ENCODE measurements around the gene TNS3.
A peak's percentile ranks its signal among the peaks of the same experiment; 100 is the strongest.

The TNS3 gene

GRCh38 chr7:47485640-47486435 is 96.1 kb downstream of the TNS3 start:
- no peak for DNase-seq (ENCODE audit: low spot score)

DNA sequence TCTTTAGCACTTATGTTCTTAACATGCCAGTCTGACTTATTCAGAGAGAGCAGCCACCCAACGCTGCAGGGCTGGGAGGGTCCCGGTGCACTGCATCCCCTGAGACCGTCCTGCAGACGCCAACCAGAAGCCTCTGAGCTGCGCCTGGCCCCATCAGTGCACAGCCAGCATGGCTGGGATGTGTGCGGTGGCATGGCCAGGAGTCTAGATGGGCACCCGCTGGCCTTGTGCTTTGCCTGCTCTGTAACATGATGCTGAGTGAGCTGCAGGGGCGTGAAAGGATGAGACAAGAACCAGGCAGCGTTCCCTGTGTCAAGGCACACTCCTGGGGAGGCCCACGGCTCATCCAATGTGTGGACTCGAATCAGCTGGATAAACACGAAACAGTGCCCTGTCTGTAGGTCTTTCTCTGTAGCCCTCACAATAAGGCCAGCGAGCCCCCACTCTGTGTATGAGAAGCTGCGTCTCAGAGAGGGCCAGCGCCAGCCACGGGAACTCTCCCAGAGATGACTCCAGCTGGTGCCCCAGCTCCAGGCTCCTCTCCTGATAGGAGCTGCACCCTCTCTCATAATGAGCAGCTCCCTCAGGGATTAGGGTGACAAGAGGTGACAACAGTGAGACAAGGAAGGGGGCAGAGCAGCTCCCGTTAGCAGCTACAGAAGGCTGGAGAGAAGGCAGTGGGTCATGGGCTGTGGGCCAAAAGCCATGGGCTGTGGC is 96.8 kb downstream of the TNS3 start:
- no peak for DNase-seq (ENCODE audit: low spot score)

DNA sequence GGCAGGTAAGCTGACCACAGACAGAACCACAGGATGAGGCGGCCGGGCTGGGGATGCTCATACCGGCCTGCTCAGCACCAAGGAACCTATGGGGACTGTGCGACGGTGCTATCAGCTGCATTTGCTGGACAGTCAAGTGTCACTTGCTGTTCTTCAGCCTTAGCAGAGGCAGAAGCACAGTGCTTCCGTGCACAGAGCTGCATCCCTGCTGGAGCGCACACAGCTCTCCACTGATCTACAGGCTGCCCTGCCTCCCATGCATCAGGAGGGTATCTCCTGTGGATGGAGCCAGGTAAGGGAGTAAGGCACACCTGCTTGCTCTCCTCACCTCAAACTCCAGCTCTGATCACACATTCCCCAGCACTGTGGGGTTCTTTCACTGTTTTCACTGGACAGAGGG is 97.5 kb downstream of the TNS3 start:
- DNase-seq (ENCODE audit: low spot score) = no peak

GRCh38 chr7:47483604-47484273 is 98.2 kb downstream of the TNS3 start:
- DNase-seq (ENCODE audit: low spot score) = no peak

DNA sequence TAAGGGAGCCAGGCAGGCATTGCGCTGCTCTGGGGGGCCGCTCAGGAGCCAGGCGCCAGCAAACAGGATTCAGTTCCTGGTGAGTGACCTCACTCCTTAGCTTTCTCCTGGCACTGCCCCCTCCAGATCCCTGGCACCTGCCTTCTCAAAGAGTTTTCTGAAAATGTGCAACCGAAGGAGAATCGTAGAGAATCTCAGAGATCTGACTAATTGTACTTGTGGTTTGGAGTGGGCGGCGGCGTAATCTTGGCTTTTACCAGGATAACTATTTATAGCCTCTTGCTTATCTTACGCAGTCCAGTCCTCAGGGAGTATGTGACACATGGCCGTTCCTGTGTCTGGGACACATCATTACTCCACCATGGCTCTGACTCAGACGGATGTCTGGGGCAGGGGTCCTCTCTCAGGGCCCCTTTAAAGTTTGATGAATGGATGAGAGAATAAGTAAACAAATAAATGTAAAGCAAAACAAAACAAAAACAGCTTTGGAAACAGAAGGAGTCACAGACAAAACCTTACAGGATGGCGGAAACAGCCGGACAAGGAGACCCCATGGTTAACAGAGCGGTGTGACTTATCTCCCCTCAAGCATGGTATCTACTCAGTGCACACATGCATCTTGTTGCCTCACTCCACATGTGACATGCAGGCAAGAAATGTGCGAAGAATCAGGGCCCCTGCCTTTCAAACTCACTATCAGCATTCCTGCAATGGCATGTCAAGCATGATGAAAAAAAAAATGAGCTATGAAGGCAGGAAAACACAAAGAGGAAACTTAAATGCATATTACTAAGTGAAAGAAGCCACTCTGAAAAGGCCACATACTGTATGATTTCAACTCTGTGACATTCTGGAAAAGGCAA is 99.7 kb downstream of the TNS3 start:
- peak; percentile 96 for DNase-seq (ENCODE audit: low spot score)

DNA sequence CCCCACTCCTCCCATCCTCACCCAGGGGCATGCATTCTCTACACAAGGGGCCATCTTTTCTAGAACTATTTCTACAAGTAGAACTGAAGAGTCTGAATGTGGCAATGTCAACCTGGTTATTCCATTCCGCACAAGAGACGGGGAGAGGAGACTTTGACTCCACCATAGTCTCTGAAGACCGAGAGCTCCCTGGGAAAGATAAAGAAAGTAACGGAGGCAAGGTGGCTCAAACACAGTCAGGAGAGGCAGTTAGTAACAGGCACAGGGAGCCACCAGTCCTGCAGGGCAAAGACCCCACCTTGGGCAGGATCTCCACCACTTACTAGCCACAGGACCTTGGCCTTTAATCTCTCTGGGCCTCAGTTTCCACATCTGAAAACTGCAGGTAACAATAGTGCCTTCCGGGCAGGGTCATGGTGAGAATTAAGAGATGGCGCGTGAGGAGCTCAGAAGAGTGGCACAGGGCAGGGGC is 100.3 kb downstream of the TNS3 start:
- DNase-seq (ENCODE audit: low spot score) = no peak

DNA sequence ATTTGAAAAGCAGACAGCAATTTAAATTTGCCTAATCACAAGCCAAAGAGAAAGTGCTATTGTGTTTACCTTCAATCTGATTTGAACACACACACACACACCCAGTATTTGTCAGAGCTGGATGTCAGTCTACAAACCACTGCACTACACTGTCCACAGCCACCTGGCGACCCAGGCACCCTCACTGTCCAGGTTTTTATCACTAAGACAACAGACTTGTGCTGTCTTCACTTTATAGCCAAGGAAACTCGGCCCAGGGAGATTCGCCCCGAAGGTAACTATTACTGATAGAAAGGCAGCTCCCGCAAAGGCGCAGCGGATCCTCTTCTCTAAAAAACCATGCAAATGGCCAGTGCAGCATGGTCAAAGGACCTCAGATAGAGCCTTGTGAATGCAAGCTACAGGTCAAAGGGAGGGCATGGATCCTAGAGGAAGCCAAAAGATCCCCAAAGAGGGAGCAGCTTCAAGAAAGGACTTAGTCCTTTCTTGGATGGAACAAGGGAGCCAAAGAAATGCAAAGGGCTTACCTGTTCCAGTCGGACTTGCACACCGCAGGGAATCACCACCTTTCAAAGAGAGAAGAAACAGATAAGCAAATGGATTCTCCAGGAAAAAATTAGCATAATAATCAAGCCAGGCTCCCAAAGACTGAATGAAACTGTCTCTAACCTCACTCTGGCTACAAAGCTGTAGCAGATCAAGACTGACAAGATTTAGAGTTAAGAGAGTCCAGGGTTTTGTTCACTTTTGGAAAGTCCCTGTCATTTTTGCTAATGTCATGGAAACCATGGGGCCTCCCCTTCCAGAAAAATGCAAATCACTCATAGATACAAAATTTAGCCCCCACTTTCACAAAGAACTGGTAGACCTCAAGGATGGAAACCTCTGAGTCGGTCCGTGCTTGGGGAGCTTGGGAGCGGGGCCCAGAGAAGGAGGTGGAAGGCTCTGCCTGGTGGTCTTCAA is 101.1 kb downstream of the TNS3 start:
- no peak for DNase-seq (ENCODE audit: low spot score)

DNA sequence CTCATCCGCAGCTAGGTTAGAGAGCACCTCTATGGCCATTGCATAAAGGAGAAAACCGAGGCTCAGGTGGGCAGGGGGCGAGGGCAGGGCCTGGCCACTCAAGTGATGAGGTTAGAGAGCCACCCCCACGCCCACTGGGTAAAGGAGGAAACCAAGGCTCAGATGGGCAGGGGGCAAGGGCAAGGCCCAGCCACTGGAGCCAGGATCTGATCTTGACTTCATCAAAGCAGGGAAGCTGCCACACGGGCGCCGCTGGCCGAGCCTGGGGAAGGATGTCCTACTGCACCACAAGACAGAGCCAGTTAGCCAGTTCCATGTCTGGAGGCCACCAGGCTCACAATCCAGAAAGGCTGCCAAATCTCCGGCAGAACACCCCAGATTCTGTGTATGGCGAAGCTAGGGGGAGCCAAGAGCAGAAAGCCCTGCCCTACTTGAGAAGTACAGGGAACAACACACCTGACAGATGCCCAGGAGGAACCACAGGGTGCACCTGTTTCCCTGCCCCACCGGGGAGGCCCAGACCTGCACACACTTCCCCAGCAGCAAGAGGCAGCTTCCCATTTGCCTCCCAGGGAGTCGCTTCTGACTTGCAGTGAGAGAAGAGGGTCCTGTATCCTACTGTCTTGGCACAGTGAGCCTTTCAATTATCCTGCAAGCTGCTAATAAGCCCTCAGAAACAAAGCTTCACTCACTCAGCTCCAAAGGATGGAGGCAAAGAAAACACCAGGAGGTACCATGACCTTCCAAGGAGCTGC is 101.9 kb downstream of the TNS3 start:
- DNase-seq (ENCODE audit: low spot score) = no peak

DNA sequence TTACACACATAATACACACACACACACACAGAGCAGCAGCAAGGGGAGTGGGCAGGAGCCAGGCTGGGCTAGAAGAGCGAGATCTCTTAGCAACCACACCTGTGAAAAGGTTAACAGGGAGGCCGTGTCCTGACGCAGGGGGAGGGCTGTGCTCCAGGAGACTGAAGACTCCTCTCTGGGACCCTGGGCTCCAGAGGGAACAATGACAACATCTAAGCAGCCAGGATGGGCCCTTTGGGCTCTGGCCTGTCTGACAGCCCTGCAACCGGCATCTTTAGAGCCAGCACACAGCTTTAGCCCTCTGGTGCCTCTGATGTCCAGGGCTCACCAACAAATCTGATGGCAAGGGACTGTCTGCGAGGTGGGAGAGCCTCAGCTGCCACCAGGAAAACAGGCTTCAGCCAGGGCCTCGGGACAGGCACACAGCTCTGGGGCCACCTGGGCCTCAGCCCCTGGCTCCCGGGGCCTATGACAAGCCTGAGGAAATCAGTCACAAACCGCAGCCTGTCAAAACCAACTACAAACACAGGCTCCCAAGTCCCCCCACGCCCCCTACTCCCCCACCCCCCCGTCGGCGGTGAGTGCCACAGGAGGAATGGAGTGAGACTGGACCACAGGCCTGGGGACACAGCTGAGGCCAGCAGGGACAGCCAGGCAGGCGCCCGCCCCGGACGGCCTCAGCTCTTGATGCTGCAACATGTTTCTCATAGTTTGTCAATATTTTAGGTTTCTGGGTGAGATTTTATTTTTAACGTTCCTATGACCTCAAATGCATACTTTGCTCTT is 102.8 kb downstream of the TNS3 start:
- no peak for DNase-seq (ENCODE audit: low spot score)

DNA sequence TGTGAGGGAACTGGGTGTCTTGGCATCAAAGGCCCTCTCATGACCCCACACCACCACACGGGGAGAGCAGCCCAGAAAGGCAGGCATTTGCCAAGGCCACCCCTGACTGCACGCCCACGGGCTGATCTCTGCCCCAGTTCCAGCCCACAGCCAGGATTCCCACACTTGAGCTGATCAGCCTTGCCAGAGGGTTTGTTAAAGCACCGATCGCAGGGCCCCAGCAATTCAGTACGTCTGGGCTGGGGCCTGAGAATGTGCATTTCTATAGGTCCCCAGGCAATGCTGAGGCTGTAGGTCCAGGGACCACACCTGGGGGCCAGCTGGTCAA is 103.9 kb downstream of the TNS3 start:
- DNase-seq (ENCODE audit: low spot score) = no peak

- no peak for DNase-seq (ENCODE audit: low spot score)
Measured at GRCh38 chr7:47477191-47478016, 104.5 kb downstream of the TNS3 start.

- DNase-seq (ENCODE audit: low spot score) = no peak
Measured at GRCh38 chr7:47475880-47476227, 106.1 kb downstream of the TNS3 start.

- DNase-seq (ENCODE audit: low spot score) = peak; percentile 60
Measured at GRCh38 chr7:47474937-47475879, 106.7 kb downstream of the TNS3 start.

DNA sequence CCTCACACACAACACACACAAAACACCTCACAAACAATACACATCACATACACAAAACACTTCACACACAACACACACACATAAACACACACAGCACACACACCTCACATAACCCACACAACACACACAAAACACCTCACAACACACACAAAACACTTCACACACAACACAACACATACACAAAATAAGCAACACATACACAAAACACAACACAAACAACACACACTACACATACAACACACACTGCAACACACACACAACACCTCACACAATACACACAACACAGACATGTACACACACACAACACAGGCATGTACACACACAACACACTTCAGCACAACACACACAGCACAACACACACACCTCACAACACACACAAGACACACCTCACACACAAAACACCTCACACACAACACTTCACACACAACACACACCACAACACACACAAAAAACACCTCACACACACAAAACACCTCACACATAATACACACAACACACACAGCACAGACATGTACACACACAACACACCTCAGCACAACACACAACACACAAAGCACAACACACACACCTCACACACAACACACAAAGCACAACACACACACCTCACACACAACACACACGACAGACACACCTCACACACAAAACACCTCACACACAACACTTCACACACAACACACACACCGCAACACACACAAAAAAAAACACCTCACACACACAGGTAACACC is 107.5 kb downstream of the TNS3 start:
- no peak for DNase-seq (ENCODE audit: low spot score)

DNA sequence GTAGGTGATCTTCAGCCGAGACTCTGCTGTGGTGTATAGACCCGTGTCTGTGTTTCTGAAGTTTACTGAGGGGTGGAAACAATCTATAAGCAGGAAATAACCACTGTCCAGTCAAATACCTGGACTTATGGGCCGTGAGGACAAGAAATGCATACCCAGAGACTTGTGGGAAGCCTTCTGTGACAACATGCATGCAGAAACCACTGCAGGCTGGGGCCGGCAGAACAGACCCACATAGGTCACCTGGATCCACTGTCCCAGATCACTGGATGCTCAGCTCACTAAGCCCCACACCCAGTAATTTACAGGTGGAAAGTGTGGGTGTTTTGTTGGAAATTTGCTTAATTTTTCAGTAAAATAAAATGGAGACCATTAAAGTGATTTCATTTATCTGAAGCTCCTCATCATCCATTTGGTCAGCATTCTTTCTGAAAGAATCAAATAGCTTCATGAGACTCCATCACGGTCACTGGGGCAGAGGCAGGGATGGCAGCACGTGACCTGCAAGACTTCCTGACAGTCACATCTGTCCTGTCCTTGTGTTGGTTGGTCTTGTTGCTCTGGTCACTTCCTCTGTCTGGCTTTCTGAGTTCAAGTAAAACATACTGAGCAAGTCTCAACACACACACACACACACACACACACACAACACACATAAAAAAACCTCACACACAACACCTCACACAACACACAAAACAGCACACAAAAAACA is 108.3 kb downstream of the TNS3 start:
- peak; percentile 50 for DNase-seq (ENCODE audit: low spot score)

All from kidney capillary endothelial cell (primary cell).